ENCODE measurements around the gene LDLRAD4.

The LDLRAD4 gene

DNA sequence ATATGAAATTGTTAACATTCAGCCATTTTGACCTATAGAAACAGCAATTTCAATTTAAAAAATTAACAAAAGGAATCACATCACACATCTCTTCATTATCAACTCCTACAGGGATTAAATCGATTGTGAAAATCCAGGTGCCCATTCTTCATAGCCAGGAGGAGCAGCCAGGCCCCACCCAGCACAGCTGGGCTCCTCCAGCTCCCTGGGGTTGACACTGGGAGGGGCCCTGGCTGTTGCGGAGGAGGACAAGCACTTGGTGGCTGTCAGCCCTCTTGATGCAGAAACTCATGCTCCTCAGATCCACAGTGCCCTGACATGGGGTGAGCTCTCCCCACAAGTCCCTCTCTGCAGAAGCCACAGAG lies 408.0 kb downstream of the LDLRAD4 start:
- Histone ChIP-seq H3K9me3 (ENCODE audit: low read depth, low read length) (no peaks in the 10 kb centered on the region), H3K36me3 (ENCODE audit: insufficient read depth, low read length) (no peaks in the 10 kb centered on the region), H3K27ac (no peak overlapping the region), H3K9ac (ENCODE audit: insufficient read length) (no peak overlapping the region), H3K4me3 (no peak overlapping the region)
- TF ChIP-seq EZH2 (IDR thresholded peaks at IDR 0.05) (no peak), FOXP2 (optimal IDR thresholded peaks at IDR 0.05; ENCODE audit: control extremely low read depth, extremely low read length, insufficient read depth) (no peak), POLR2AphosphoS5 (IDR thresholded peaks at IDR 0.05; ENCODE audit: borderline replicate concordance, low read depth, low read length) (no peak)
- no peak for DNase-seq (ENCODE audit: low read depth, low spot score)

DNA sequence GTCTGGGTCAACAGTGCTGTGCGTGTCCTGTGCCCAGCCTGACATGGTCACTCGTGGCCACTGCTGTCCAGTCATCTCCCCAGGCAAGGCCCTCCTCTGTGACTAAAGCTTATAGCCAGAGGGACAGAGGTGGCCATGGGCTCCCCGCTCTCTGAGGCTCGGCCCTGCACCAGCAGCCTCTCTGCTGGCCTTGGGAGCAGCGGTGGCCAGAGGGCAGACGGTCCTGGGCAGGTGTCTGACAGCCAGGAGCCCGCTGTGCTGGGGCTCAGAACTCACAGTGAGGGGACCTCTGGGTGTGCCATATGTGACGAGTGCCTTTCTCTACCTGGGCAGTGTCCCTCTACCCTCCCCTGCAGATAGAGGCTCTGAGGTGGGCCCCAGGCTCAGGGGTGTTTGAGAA lies 409.1 kb downstream of the LDLRAD4 start:
- Histone ChIP-seq H3K9me3 (ENCODE audit: low read depth, low read length) (no peaks in the 10 kb centered on the region), H3K27ac (no peak overlapping the region), H3K36me3 (ENCODE audit: insufficient read depth, low read length) (no peaks in the 10 kb centered on the region), H3K9ac (ENCODE audit: insufficient read length) (no peak overlapping the region), H3K4me3 (no peak overlapping the region)
- no peak for DNase-seq (ENCODE audit: low read depth, low spot score)
- no peak for TF ChIP-seq FOXP2 (optimal IDR thresholded peaks at IDR 0.05; ENCODE audit: control extremely low read depth, extremely low read length, insufficient read depth)
- no peak for TF ChIP-seq EZH2 (IDR thresholded peaks at IDR 0.05)
- TF ChIP-seq POLR2AphosphoS5 (IDR thresholded peaks at IDR 0.05; ENCODE audit: borderline replicate concordance, low read depth, low read length), result no peak

DNA sequence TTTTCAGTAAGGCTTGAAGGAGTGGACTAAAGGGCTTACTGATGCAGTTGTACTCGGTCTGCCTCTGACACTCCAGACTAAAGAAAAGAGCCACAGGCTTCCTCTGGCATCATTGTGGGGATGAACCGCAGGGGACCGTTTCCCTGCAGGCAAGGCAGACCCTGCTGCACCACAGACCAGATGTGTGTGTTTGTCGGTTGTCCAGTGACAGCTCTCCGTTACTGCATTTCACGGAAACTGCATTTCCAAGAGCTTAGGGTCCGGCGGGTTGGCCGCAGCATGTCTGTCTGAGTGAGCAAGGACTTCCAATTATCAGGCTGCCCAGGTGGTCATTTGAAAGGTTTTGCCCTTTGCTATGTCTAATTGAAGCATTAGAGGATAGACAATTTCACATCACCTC lies 409.7 kb downstream of the LDLRAD4 start:
- TF ChIP-seq EZH2 (IDR thresholded peaks at IDR 0.05) (no peak), POLR2AphosphoS5 (IDR thresholded peaks at IDR 0.05; ENCODE audit: borderline replicate concordance, low read depth, low read length) (no peak), FOXP2 (optimal IDR thresholded peaks at IDR 0.05; ENCODE audit: control extremely low read depth, extremely low read length, insufficient read depth) (no peak)
- no peaks in the 10 kb centered on the region for H3K36me3 ChIP-seq (ENCODE audit: insufficient read depth, low read length)
- H3K9ac ChIP-seq (ENCODE audit: insufficient read length), result no peak overlapping the region
- no peak overlapping the region for H3K27ac ChIP-seq
- no peak for DNase-seq (ENCODE audit: low read depth, low spot score)
- H3K4me3 ChIP-seq, result no peak overlapping the region
- H3K9me3 ChIP-seq (ENCODE audit: low read depth, low read length), result no peaks in the 10 kb centered on the region

DNA sequence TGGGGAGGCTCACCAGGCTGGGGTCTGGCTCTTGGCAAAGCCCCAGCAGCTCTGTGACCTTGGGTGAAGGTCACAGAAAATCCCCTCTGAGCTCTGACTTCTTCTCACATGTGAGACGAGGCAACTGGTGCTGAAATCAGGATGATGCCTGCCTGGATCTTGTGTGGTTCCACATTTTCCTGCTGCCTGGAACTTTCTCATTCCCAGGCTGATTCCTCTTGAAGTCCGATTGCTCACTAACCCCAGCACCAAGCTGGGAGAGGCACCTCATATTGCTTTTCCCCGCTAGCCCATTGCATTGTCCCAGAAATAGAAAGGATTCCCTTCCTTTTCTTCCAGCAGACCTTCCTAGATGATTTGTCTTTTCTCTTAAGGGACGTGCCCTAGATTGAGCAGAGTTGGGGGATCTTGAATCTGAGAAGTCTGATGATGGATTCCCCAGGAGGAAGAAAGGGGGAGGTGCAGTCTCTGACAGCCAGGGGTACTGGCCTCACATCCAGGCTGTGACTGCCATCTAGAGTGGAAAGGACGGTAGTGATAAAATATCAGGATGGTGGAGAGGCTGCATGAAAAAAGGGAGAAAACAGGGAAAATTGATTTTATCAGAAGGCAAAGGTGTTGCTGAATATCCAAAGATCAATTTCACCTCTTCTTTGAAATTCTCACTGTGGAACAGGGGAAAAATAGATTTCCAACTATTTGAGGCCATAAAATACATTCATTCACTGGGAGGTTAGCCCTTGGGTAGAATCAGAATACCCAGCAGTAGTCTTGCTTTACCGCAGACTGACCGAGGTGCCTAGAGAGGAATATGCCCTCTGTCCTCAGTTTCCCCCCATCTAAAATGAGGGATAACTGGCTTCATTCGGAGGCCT lies 411.5 kb downstream of the LDLRAD4 start:
- Histone ChIP-seq H3K27ac (no peak overlapping the region), H3K4me3 (no peak overlapping the region), H3K9me3 (ENCODE audit: low read depth, low read length) (no peaks in the 10 kb centered on the region), H3K9ac (ENCODE audit: insufficient read length) (no peak overlapping the region), H3K36me3 (ENCODE audit: insufficient read depth, low read length) (no peaks in the 10 kb centered on the region)
- no peak for DNase-seq (ENCODE audit: low read depth, low spot score)
- TF ChIP-seq FOXP2 (optimal IDR thresholded peaks at IDR 0.05; ENCODE audit: control extremely low read depth, extremely low read length, insufficient read depth), result no peak
- TF ChIP-seq POLR2AphosphoS5 (IDR thresholded peaks at IDR 0.05; ENCODE audit: borderline replicate concordance, low read depth, low read length), result no peak
- no peak for TF ChIP-seq EZH2 (IDR thresholded peaks at IDR 0.05)

DNA sequence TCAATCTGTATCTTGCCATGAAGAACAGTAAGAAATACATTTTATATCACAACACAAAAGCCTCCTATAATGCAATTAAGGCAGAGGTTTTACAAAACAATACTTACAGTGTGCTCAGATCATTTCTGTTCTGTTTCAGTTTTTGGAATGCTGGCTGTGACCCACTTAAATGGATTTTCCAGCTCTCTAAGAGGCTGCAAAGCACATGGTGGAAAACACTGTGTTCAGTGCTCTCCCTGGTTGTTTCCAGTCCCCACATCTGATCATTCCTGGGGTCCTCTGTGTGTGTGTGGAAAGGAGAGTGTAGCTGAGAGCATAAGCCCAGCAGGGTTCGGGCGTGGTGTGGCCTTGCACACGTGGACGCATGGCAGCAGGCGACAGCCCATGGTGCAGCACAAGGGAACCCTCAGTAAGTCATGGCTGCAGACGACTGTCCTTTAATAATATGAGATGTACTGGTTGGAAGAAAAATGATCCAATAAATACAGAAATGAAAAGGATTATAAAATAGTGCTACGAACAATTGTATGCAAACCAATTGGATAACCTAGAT lies 412.2 kb downstream of the LDLRAD4 start:
- no peak overlapping the region for H3K9ac ChIP-seq (ENCODE audit: insufficient read length)
- no peaks in the 10 kb centered on the region for H3K36me3 ChIP-seq (ENCODE audit: insufficient read depth, low read length)
- TF ChIP-seq FOXP2 (optimal IDR thresholded peaks at IDR 0.05; ENCODE audit: control extremely low read depth, extremely low read length, insufficient read depth) (no peak), POLR2AphosphoS5 (IDR thresholded peaks at IDR 0.05; ENCODE audit: borderline replicate concordance, low read depth, low read length) (no peak), EZH2 (IDR thresholded peaks at IDR 0.05) (no peak)
- H3K4me3 ChIP-seq, result no peak overlapping the region
- H3K27ac ChIP-seq, result no peak overlapping the region
- no peak for DNase-seq (ENCODE audit: low read depth, low spot score)
- no peaks in the 10 kb centered on the region for H3K9me3 ChIP-seq (ENCODE audit: low read depth, low read length)

DNA sequence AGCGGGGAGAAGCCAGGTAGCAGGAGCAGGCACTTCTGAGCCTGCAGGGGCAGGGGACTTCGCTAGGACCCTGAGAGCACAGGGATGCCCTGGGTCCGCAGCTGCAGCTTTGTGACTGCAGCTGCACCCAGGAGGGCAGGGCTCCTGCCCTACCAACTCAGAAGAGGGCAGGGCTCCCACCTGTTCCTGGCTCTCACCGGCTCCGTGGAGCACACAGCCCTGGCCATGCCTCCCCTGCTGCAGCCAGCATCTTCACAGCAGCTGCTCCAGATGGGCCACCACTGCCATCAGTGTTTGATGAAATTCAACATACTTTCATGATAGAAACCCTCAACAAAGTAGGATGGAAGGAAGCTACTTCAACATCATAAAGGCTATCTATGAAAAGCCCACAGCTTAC lies 415.1 kb downstream of the LDLRAD4 start:
- H3K27ac ChIP-seq, result no peak overlapping the region
- H3K9ac ChIP-seq (ENCODE audit: insufficient read length), result no peak overlapping the region
- no peak for TF ChIP-seq EZH2 (IDR thresholded peaks at IDR 0.05)
- no peak for TF ChIP-seq FOXP2 (optimal IDR thresholded peaks at IDR 0.05; ENCODE audit: control extremely low read depth, extremely low read length, insufficient read depth)
- TF ChIP-seq POLR2AphosphoS5 (IDR thresholded peaks at IDR 0.05; ENCODE audit: borderline replicate concordance, low read depth, low read length), result no peak
- no peaks in the 10 kb centered on the region for H3K9me3 ChIP-seq (ENCODE audit: low read depth, low read length)
- no peak overlapping the region for H3K4me3 ChIP-seq
- H3K36me3 ChIP-seq (ENCODE audit: insufficient read depth, low read length), result no peaks in the 10 kb centered on the region
- DNase-seq (ENCODE audit: low read depth, low spot score), result no peak

DNA sequence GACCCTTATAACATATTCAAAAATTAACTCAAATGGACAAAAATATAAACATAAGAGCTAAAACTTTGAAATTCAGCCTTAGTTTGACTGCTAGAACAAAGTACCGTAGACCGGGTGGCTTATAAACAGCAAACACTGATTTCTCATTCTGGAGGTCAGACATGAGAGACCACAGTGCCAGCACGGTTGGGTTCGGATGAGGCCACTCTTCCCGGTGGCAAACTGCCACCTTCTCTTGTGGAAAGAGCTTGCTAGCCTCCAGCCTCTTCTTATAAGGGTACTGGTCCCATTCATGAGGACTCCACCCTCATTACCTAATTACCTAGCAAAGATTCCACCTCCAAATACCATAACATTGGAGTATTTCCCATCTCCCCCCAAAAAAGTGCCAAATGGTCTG lies 416.5 kb downstream of the LDLRAD4 start:
- DNase-seq (ENCODE audit: low read depth, low spot score), result no peak
- TF ChIP-seq FOXP2 (optimal IDR thresholded peaks at IDR 0.05; ENCODE audit: control extremely low read depth, extremely low read length, insufficient read depth) (no peak), POLR2AphosphoS5 (IDR thresholded peaks at IDR 0.05; ENCODE audit: borderline replicate concordance, low read depth, low read length) (no peak), EZH2 (IDR thresholded peaks at IDR 0.05) (no peak)
- no peak overlapping the region for H3K27ac ChIP-seq
- H3K9me3 ChIP-seq (ENCODE audit: low read depth, low read length), result no peaks in the 10 kb centered on the region
- H3K4me3 ChIP-seq, result no peak overlapping the region
- H3K36me3 ChIP-seq (ENCODE audit: insufficient read depth, low read length), result no peaks in the 10 kb centered on the region
- no peak overlapping the region for H3K9ac ChIP-seq (ENCODE audit: insufficient read length)

DNA sequence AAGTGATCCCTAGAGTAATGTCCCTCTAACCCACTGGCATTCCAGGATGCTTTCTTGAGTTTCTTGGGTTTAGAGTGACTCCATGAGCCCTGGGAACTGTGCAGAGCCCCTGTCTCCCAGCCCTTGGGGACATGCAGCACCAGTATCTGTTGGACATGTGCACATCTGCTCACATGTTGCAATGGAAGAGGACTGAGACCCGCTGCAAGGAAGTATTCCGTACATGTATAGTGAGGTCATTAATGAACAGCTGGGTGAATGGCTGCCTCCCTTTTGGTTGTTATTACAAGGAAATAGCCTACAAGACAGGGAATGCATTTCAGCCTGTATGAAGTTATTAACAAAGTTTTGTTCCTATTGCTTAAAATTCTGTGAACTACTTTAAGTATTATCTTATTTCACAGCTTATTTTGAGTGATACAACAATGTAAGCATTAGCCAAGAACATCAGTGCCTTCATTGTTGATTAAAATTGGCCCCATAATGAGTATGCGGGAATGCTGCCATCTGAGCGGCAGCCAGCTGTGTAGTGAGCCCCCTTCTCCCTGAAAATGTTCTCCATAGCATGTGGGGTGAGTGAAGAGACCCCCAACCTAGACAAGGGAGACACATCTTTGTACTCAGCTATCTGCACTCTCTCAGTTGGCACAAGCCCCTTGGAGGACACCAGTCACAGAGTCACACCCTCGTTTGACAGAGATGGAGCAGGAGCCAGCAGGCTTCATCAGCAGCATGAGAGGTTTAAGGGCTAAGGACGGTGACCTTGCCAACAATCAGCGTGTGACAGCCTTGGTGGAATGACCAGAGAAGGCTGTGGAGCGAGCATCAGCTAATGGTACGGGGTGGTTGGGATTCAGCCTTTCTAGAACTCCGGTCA lies 420.4 kb downstream of the LDLRAD4 start:
- TF ChIP-seq FOXP2 (optimal IDR thresholded peaks at IDR 0.05; ENCODE audit: control extremely low read depth, extremely low read length, insufficient read depth), result no peak
- TF ChIP-seq EZH2 (IDR thresholded peaks at IDR 0.05), result no peak
- TF ChIP-seq POLR2AphosphoS5 (IDR thresholded peaks at IDR 0.05; ENCODE audit: borderline replicate concordance, low read depth, low read length), result no peak
- no peaks in the 10 kb centered on the region for H3K9me3 ChIP-seq (ENCODE audit: low read depth, low read length)
- H3K36me3 ChIP-seq (ENCODE audit: insufficient read depth, low read length), result no peaks in the 10 kb centered on the region
- H3K27ac ChIP-seq, result no peak overlapping the region
- no peak overlapping the region for H3K4me3 ChIP-seq
- H3K9ac ChIP-seq (ENCODE audit: insufficient read length), result no peak overlapping the region
- DNase-seq (ENCODE audit: low read depth, low spot score), result no peak

Data from SK-N-MC (cell line).